IPS-NIHi7 (cell line): ENCODE measurements around the gene HCFC1.
A peak's percentile ranks its signal among the peaks of the same experiment; 100 is the strongest.

ENCODE experiments used
- DNase-seq: peaks from one replicate; pipeline ENCODE4 v3.0.0; 2012; ENCODE audit warnings: mixed read lengths; ENCODE audit errors: extremely low spot score

The HCFC1 gene

DNA sequence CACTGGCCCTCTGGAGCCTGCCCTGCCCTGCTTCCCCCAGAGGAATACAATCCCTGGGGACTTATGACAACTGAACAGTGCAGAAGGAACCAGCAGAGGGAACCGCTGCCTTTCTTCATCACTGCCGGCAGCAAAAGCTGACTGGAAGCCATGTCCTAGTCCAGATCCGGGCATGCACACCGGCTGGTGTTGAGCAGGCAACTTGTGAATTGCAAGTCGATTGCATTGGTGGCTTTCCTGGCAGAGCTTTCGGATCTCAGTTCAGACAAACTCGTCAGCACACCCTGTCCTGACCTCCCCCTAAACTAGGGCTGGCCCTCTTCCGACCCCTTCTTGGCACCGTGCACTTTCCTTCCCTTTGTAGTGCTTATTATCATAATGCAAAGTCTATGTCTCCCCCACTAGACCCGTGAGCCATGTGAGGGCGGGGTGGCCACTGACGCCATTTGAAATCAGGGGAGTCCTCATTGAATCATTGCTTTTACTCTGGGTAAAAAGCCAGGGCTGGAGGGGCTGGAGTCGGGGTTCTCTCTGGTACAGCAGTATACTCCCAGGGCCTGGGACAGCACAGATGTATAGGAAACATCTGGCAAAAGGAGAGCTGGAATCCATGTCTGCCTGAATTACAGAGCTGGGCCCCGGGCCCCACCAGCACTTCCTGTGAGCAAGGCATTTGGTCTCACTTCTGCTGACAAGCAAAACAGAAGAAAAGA lies 47.3 kb downstream of the HCFC1 start:
- DNase-seq, result no peak

DNA sequence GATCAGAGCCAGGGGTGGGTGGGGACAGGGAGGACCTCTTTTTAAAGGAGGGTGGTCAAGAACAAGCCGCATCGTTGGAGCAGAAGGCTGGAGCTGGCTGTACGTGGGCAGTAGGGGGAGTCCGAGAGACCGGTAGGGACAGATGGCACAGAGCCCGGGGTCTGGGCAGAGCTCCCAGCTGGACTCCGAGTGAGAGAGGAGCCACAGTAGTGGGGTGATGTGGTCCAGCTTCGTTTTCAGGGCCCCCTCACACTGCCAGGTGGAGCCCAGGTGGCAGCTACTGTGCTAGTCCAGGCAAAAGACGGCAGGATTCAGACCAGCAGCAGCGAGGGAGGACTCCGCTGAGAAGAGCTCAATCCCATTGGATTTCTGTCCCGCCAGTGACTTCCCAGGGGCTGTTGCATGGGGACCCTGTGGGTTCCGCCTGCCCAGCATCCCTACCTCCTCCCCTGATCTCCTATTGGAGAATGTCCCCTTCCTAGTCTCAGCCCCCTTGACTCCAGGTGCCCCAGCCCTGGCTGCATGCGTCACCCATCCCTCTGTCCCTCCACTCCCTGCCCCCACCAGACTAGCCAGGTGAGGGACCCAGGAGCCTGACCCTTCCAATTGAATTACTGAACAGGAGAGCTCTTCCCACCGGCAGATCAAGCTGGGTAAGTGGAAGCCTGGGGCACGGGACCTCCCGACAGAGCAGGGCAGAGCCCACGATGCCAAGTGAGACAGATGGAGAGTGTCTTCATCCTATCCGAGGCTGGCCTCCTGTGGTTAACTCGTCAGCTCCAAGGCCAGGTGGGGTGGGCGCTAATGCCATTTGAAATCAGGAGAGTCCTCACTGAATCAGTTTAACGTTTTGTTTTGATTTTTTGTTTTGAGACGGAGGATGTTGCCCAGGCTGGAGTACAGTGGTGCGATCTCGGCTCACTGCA lies 48.4 kb downstream of the HCFC1 start:
- DNase-seq, result no peak

GRCh38 chrX:153921511-153922446 lies 49.8 kb downstream of the HCFC1 start:
- DNase-seq, result no peak

- no peak for DNase-seq
These were observed 50.5 kb downstream of the HCFC1 start for GRCh38 chrX:153921070-153921469.

DNA sequence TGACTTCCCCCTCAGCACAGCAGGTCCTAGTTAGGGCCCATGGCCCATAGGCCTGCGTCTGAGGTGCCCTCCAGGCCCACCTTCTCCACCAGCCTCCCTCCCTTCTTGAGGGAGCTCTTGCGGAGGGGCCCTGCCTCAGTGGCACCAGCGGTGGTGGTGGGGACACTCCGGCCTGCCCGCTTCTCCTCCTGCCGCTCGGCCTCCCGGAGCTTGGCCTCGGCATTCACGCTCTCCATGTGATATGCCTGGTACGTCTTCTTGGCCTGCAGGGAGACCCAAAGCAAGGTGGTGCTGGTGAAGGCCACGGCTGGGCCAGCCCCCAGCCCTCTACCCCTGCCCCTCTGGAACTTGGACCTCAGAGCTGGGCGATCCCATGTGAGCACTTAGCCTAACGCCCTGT lies 51.1 kb downstream of the HCFC1 start:
- DNase-seq, result no peak

GRCh38 chrX:153919281-153919680 lies 52.3 kb downstream of the HCFC1 start:
- DNase-seq, result no peak

- DNase-seq, result no peak
These were observed 53.7 kb downstream of the HCFC1 start for GRCh38 chrX:153917869-153918268.

DNA sequence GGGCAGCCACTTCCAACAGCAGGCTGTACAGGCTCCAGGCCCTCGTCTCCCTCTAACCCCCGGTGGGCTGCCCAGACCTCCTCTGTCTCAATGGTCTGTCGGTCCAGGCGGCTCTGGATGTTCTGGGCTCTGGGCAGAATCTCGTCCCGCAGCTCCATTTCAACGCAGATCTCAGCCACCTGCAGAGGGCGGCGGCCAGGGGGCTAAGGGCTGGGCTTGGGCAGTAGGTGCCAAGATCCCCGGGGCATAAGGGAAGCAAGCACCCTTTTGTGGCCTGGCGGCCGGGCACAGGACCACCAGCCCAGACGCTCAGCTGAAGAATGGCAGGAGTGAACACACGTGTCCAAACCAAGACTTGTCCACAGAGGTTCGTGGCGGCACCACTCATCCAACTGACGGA lies 57.9 kb downstream of the HCFC1 start:
- DNase-seq, result no peak

GRCh38 chrX:153913211-153913610 lies 58.4 kb downstream of the HCFC1 start:
- no peak for DNase-seq

- no peak for DNase-seq
These were observed 59.8 kb downstream of the HCFC1 start for GRCh38 chrX:153911798-153912197.

DNA sequence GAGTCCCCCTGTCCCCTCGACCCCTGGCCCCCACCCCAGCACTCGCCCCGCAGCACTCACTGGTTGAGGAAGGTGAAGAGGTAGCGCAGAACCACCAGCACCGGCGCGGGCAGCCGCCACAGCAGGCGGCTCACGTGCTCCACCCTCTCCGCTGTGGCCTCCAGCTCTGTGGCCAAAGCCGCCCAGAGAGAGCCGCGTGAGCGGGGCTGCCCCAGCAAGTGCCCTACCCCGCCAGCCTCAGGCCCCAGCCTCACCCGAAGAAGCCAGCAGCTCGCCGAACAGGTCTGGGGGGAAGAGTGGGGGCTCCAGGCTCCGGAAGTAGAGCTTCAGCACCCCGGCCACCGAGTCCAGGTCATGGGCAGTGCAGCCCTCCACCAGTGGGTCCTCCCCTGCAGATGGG lies 61.2 kb downstream of the HCFC1 start:
- DNase-seq, result no peak

DNA sequence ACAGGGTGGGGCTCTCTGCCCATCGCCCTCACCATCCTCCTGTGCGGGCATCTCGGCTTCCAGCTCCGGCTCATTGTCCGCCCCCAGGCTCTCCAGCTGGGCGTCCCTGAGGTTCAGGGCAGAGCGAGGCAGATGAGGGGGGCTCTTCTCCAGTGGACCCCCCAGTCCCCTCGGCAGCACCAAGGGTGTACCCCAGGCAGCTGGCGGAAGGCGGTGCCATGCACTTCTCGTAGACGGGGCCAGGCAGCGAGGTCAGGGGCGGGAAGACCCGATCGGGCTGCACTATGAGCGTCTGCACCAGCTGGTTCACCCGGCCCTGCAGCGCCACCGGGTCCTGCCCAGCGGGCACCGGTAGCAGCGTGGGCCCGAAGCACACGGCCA lies 61.6 kb downstream of the HCFC1 start:
- DNase-seq, result no peak

- peak; percentile 49 for DNase-seq
These were observed 62.3 kb downstream of the HCFC1 start for GRCh38 chrX:153909024-153909979.

- DNase-seq, result no peak
These were observed 63.3 kb downstream of the HCFC1 start for GRCh38 chrX:153908219-153908860.

GRCh38 chrX:153907456-153907855 lies 64.2 kb downstream of the HCFC1 start:
- no peak for DNase-seq

- no peak for DNase-seq
These were observed 65.3 kb downstream of the HCFC1 start for GRCh38 chrX:153906126-153906917.

DNA sequence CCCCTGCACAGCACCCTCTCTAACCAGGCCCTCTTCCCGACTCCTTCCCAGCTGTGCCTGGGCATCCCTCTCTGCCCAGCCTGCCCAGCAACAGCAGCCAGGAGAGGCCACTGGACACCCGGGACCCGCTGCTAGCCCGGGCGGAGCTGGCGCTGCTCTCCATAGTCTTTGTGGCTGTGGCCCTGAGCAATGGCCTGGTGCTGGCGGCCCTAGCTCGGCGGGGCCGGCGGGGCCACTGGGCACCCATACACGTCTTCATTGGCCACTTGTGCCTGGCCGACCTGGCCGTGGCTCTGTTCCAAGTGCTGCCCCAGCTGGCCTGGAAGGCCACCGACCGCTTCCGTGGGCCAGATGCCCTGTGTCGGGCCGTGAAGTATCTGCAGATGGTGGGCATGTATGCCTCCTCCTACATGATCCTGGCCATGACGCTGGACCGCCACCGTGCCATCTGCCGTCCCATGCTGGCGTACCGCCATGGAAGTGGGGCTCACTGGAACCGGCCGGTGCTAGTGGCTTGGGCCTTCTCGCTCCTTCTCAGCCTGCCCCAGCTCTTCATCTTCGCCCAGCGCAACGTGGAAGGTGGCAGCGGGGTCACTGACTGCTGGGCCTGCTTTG lies 66.0 kb downstream of the HCFC1 start:
- no peak for DNase-seq

DNA sequence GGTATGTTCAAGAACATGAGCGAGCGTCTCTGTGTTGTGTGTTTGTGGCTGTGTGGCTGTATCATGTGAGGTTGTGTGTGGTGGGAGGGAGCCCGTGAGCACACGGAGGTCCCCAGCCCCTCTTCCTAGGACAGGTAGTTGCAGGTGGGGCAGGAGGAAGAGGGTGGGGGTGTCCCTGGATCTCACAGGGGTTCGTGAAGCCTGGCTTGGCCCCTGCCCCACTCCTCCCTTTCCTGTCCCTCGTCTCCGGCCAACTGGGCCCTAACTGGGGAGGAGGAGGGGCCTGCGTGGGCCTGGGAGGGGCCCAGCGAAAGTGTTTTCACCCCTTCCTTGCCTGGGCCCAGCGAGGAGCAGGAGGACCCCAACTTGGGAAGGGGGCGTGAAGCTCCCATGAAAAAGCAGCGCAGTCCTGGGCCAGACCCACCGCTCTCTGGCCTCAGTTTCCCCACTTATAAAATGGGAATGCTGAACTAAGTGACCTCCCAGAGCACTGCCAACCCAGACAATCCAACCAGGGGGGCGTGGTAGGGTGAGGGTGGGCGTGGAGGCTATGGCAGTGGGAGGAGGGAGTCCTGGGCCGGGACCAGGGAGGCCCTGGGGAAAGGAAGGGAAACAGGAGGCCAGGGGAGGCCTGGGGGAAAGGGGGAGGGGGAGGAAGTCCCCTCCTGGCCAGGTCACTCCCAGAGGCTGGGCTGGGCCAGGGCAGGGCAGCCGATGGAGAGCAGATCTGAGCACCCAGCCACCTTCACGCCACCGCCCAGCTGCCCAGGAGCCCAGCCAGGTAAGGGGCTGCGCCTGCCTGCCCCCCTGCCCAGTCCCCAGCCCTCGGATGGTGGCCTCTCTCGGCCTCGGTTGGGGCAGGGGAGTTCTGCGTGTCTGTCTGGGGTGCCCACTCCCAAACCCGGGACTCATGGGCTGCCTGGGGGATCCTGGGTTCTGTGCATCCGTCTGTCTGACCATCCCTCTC lies 67.3 kb downstream of the HCFC1 start, which contains the start of gene AVPR2:
Gene AVPR2 (plus strand): TSS at position 683 of the 967 bp plus-strand sequence. CDS start 473 bp downstream, outside the sequence.
- DNase-seq, result no peak
